Renal pelvis (tissue), 4 donors: ENCODE data around the gene COMTD1. TPM values are rescaled to one million over a fixed set of nuclear protein-coding genes. Genes with fewer than 3 reads are reported as not detected.

ENCODE experiments used
- DNase-seq: peaks from one replicate; pipeline ENCODE4 v3.0.0-alpha.2; 2013
- polyA plus RNA-seq, 3 donors: library from polyadenylated mRNA; unstranded; fragments of 120-200 nt; gene quantifications; one replicate each; pipeline ENCODE4 v1.2.1, GENCODE V29; 2013; ENCODE audit not compliant: insufficient read length in 3 of 3

Gene COMTD1
- polyA plus RNA-seq, 3 donors: 8.5 to 13.0 (median 11.4) TPM

DNA sequence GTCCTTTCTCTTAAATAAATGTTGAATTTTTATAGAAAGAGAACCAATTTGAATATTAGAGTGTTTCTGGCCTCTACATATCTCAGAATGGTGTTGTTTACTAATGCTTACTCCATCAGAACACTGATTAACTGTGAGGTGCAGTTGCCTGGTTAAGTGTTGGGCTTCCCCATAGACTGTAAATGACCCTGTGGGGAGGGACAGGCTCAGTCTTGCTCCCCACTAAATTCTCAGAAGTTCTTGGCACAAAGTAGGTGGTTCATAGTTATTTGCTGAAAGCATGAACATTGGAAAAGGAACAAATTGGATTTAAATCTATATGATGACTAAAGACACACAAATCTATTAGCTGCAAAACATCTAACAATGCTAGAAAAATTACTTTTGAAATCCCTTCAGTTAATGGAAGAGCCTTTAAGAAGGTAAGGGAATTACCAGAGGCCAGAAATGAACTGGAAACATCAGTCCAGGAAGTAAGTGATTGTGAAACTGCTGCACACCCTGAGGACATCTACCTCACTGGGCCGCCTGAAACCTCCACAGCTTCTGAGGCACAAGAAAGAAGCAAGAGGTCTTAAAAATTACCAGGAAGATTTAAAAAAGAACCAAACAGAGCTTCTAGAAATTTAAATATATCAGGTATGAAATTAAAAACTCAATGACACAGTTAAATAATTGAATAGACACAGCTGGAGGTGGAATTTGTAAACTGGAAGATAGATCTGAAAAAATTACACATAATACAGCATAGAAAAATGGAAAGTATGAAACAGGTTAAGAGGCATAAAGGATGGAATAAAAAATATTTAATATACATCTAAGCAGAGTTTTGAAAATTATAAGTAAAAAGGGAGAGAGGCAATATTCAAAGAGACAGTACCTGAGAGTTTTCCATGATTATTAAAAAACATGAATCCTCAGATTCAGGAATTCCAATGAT is 17.8 kb upstream of the COMTD1 start:
- DNase-seq: no peak

DNA sequence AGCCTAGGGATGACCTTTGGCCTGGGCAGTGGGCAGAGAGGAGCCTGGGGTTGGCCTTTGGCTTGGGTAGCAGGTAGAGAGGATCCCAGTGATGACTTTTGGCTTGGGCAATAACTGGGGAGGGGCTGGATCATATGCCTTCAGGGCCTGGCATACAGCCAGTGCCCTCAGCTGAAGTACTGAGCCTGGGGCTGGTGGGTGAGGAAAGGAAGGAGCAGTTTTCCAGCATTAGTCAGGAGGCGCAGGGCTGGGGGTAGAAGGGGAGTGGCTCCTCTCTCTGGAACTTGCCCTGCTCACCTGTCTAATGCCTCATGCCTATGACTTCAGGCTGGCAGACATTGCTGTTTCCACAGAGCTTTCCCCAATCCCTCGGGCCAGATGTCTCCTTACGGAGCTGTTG is 15.2 kb upstream of the COMTD1 start:
- no peak for DNase-seq

DNA sequence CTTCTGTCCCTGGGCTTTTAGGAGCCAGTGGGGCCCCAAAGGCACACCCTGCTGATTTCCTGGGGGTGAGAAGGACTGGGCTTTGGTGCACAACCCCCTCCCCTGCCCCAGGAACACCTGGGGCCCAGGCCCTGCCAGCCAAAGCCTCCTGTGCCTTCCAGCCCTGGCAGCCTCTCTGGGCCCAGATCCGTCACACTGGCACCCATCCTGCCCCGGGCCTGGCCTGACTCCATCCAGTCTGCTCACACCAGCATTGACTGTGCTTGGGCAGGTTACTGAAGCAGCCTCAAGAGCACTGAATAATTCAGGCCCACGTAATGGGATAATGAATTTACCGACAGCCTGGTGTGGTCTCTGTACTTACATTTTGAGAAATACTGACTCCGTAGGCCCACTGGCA is 12.0 kb upstream of the COMTD1 start:
- DNase-seq: no peak

DNA sequence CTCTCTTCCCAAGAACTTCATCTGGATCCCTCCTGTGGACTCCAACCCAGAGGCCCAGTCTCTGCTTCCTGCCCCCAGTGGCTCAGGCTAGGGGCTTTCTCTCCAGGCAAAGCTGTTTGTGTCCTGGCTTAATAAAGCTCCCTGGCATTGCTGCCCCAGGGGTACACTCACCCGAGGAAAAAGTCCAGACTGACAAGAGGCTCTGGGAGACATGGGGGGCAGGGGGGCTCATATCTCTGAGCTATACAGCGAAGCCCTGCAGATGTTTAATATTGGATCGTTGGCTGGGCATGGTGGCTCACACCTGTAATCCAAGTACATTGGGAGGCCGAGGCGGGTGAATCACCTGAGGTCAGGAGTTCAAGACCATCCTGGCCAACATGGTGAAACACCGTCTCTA is 10.7 kb upstream of the COMTD1 start:
- DNase-seq: no peak

DNA sequence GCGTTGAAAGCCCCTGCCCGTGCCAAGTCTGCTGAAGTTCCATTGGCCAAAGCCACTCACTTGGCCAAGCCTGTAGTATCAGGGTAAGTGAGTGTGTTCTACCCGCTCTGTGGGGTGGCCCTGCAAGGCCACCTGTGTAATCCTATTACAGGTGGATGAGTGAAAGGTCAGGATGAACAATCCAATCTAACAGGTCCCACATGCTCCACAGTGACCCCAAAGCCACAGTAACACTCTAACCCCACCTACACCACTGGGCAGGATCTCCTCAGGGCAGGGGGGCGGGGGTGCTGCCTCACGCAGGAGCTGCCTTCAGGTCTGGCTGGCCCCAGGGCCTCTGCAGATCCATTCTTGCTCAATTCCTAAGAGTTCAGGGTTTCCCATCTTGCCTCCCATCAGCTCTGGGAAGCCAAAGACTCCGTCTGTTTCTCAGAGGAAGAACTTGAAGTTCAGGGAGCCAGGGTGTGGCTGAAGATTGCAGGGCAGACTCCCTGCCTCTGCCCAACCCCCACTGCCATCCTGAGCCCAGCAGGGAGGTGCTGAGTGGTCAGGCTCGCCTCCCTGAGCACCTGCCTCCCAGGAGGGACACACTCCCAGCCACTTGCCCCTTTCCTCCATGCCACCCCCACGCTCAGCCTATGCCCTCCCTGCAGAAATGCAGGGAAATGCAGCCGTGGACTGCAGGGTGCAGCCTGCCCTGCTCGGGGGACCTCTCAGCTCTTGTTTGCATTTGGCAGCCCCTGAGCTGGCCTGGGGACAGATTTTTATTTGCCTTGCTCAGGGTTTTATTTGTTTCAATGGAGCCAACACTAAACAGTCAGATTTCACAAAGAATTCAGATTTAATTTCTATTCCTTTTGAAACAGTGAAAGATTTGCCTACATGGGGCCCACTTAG is 9.8 kb upstream of the COMTD1 start:
- DNase-seq: no peak

DNA sequence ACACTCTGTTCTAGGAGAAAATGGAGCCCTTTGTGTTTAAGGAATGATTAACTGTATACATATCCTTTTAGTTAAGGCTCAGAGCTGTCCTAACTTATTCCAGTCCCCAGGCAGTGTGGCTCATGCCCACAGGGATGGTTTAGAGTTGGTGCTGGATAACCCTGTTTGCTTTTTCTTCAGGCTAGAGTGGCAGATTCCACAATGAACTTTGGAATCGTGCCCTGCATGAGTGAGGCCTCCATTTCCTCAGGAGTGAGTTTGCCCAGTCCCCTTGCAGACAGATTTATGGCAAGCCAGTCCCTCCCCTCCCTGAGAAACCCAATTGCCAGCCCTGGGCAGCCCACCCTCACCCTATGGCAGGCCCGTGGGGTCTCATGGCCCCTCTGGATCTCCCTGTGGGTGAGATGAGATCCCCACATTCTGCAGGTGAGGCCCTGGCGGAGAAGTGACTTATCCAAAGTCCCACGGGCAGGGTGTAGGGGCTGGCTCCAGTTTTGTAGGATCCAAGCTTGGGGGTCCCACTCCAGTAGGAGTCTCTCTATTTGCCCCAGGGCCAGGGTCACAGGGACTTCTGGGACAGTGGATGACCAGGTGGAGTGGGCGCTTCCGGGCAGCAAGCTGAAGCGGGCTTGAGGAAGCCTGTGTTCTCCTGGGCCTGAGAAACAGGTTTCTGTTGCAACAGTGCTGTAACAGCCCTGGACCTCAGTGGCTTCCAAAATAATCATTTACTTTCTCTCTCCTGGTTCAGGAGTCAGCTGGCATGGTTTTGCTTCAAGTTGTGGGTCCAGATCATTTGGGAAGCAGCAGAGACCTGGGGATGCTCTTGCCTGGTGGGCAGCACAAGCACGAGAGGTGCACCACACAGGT is 9.0 kb upstream of the COMTD1 start:
- no peak for DNase-seq

DNA sequence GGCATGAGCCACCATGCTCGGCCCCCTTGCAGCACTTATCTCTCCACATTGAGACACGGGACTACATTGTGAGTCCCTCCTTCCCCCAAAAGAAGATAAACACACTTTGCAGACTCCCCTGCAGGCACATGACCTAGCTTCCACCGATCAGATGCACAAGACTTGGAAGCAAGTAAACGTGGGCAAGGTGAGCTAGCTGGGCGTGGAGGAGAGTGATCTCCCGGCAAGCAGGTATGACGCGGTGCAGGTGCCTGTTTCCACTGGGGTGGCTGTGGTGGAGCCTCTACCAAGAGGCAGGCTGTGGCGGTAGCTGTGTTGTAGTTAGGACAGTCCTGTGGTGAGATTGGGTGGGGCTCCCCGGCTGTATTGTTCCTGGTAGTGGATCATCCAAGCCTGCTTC is 7.7 kb upstream of the COMTD1 start:
- DNase-seq: no peak

DNA sequence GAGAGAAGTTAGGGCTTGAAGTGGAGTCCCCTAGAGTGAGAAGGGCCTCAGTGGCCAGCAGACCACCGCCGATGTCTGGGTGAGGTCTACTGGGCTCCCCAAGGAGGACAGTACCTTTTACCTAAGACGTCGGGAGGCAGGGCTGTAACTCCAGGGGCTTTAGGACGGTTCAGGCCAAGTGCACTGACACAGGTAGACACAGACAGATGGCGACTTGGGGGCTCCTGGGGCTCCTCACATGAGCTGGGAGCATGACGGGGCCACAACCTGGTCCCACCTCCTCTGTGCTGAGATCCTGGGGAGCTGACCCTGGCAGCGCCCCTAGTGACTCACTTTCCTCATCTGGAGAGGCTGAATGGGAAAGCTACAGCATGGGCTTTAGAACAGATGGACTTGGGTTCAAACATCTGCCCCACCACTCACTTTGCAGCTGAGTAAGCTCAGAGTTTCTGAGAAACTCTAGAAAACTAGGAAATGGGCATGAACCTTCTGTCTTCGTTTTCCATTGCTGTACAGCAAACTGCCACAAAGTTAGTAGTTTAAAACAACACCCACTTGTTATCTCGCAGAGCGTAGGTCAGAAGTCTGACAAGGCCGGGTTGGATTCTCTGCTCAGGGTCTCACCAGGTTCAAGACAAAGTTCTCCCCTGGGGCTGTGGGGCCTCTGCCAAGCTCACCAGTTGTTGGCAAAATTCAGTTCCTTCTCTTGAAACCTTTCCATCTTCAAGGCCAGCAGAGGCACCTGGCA is 4.7 kb upstream of the COMTD1 start:
- DNase-seq: no peak

DNA sequence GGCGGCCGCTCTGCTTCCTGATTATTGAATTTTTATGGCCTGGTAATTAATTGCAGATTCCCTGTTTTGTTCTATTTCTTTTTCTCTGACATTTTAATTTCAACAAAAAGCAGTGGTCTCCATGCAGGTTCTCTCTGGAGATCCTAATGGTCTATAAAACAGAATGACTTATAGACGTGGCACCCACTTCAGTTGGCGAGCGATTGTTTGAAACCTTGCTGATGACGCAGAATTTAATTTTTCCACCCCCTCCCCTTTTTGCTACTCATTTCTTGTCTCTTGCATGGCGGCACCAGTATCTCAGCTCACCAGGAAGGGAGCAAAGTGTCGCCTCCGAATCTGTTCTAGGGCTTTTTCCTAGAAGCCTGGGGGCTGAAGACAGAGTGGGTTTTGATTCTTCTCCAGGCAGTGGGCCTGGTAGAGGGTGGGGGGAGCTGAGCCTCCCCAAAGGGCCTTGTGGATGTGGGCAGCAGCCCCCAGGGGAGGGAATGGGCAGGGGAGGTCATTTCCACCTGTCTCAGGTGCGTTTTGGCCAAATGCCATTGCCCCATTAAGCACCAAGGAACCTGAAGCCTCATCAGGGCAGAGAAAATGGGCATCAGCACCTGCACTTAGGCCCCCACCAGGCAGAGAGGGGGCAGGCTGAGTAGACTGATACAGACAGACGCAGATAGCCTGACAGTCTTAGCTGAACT is 3.5 kb upstream of the COMTD1 start:
- no peak for DNase-seq

DNA sequence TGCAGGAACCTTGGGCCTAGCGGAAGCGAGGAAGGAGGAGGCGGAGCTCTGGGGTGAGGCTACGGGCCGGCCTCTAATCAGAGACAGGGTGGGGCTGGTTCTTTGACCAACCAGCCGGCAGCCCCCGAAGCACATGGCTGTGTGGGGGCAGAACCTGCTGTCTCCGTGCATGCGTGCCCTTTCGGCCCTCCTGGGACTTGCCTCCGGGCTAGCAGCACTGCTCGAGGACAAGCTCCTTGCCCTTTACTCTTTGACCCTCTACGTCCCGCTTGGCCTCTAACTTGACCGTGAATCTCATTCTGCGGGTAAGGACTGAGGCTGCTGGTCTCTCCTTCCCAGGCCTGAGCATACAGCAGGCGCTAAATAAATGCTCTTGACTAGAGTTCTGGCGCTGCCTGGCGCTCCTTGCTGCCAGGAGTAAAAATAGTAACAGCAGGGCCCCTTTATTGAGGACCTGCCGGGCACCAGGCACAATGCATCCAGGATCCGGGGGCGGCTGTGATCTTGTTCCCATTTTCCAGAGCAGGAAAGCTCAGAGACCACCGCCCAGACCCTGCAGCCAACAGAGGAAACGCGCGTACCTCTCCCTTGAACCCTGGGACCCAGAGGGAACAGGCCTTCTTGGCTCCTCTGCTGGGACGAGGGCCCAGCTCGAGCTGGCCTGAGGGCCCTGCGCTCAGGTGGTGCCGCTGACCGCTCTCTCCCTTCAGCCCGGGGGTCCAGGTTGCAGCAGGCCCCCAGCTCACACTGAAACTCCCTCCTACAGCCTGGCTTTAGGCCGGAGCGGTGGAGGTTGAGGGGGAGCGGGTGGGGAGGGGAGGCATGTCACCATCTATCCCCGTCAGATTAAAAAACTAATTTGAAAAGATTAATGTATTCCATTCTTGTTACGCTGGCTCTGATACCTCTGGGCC is 2.7 kb upstream of the COMTD1 start:
- DNase-seq: peak; percentile 29

DNA sequence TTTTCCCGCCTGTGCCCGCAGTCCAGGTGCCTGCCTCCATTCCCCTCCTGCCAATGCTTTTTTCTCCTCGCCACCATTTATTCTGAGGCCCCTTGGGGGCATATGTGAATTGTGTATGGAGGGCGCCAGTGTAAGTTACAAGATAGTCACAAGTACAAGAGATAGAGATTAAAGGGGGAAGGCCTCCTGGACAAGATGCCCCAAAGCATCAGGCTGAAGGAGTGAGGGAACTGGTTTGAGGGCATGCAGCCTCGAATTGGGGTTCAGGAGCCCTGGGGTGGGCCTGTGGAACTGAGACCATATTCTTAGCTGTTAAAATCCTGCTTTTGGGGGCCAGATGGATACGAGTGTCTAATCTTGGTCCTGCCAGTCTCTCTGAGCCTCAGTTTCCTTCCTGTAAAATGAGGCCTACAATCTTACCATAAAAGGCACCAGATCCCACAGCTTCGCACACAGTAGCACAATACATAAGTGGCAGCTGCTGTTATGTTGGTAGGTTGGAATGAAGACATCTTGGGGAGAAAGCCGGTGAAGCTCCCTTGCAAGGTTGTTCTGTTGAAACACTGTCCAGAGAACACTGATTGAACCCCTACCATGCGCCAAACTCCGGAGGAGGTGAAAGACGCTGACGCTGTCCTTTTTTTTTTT is 545 bp upstream of the COMTD1 start:
- no peak for DNase-seq

DNA sequence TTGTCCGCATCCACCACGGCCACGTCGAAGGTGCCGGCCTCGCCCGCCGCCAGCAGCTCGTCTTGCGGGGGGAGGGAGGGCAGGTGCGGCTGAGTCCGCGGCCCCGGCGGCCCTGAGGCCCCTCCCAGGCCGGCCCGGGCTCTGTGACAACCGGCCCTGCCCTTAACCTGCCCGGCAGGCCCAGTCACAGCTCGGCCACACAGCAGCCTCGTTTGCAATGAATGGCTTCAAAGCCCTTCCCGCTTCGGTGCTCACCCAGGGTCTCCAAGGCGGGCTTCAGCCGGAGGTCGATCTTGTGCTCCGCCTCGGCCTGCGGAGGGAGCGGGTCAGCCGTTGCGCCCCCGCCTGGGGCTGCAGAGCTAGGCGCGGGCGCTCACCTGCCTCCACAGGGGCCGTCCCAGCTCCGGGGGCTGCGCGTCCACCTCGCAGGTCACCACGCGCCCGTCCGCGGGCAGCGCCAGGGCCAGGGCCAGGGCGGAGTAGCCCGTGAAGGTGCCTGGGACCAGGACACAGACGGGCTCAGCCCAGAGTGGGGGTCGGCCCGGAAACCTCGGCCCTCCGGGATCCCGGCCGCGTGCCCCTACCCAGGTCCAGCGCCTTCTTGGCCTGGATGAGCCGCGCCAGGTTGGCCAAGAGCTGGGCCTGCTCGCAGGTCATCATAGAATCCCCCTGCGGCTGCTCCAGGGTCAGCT is 928 bp downstream of the COMTD1 start:
- no peak for DNase-seq

DNA sequence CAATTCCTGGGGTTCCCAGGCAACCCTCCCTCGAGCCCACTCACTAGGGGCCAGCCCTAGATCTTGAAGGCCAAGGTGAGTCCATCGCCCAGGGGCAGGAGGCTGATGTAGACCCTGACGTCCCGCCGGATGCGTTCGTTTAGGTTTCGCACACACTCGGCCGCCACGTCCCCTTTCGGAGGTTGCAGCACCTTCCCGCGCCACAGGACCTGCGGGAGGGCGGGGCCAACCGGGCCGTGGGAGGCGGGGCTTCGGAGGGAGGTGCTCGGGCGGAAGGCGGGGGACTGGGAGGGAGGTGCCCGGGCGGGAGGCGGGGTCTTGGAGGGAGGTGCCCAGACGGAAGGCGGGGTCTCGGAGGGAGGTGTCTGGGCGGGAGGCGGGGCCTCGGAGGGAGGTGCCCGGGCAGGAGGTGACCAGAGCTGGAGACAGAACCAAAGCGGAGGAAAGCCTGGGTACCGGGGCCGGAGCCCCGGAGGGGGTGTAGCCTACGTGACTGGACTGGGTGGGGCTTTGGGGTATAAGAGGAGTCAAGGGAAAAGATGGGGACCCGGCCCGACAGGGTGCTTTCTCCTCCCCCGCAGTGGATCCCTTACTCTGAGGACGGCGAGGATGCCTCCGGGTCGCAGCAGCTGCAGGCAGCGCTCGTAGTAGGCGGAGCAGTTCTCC is 1.6 kb downstream of the COMTD1 start:
- DNase-seq: peak; percentile 79

DNA sequence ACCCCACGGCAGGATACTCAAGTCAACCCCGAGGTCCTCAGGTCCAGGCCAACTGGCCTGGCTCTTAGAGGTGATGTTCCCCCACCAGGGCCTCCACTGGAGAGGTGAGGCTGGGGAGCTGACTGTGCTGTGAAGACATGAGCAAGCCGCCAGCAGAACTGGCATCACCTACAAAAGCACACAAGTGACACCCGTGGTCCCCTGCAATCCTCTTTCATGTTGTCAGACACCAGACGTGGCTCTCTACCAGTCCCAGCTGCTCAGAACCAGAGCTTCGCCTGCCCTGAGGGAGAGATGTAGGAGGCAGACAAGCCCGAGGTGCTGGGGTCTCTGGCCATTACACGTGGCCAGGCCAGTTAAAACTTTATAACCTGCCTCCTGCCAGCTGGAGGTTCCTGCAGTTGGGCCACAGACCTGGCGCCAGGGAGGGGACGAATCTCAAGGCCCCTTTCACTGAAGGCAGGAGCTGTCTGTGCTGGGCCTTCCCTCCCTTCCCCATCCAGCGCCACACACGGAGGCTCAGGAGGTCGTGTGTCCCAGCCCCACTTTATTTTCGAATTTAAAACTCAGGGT is 2.2 kb downstream of the COMTD1 start:
- DNase-seq: no peak

DNA sequence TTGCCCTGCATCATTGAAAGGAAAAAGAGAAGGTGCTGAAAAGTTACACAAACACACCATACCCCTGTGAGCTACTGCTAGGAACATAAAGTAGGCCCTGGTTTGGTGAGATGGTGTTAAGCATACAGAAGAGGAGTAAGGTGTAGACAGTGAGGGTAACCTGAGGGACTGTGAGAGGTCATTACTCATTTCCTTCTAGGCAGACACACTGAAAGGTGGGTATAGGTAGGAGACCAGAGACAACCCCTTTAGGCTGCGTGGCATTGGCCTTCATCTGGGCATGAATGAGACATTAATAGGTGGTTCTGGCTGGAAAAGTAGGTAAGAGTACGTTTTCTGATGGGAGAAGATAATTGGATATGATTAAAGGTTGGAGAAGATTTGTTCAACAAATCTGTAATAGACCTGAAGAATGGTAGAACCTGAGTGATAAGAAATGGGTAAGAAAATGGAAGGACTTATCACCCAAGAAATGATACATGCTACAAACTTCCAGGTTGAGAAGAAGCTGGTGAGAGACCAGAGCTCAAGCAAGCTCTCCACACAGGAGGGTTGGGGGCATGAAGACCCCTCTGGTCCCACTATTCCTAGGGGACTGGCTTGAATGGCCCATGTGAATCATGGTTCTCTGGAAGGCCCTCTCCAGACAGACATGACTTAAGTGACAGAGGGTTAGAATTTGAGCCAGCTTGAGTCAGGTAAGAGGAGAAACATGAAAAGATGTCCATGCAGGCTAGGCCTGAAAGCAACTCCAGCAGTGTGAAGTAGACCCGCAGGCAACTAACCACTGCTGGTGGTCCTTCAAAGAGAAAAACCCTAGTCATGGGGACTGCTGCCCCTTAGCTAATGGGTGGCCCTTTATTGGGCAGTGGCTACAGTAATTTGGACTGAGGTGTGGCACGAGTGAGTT is 3.8 kb downstream of the COMTD1 start:
- no peak for DNase-seq

DNA sequence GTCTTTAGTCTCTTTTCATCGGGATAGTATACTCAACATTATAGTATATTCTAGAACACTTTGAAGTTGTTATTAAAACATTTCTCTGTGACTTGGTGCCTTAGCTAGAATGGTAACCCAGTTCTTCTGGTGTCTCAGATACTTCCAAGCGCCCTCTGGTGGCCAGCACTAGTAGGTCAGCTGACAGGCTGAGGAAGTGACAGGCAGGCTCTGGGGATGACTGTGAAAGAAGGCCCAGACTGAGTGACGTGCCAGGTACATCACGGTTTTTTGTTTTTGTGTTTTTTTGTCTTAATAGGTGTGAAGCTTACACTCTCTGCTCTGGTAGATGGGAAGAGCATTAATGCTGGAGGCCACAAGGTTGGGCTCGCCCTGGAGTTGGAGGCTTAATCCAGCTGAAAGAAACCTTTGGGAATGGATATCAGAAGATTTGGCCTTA is 5.1 kb downstream of the COMTD1 start:
- peak; percentile 80 for DNase-seq
